ENCODE measurements around the gene AP2M1.

DNA sequence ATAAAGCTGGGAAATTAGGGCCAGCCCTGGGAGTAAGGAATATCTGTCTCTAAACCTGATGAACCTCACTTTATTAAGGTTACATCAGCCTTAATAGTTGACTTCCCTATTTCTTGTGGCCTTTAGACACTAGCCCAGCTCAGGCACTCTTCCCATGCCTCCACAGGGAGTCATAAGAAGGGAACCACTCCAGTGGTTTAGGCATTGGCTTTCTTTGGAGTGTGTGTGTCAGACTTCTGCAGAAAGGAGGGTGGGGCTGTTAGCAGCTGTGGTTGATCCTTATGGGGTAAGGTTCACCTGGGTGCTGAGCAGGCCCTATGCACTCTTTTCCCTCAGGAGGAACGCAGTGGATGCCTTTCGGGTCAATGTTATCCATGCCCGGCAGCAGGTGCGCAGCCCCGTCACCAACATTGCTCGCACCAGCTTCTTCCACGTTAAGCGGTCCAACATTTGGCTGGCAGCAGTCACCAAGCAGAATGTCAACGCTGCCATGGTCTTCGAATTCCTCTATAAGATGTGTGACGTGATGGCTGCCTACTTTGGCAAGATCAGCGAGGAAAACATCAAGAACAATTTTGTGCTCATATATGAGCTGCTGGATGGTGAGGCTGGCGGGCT, 4.0 kb downstream of the AP2M1 start:
- no peak for TF ChIP-seq NFE2 (CRISPR knock-in tag; IDR thresholded peaks at IDR 0.05)
- TF ChIP-seq JUND (CRISPR knock-in tag; IDR thresholded peaks at IDR 0.05) = no peak
- no peak for TF ChIP-seq YY1 (IDR thresholded peaks at IDR 0.05; ENCODE audit: insufficient read depth, insufficient replicate concordance, low read depth, low read length)
- TF ChIP-seq, protein P1, sequence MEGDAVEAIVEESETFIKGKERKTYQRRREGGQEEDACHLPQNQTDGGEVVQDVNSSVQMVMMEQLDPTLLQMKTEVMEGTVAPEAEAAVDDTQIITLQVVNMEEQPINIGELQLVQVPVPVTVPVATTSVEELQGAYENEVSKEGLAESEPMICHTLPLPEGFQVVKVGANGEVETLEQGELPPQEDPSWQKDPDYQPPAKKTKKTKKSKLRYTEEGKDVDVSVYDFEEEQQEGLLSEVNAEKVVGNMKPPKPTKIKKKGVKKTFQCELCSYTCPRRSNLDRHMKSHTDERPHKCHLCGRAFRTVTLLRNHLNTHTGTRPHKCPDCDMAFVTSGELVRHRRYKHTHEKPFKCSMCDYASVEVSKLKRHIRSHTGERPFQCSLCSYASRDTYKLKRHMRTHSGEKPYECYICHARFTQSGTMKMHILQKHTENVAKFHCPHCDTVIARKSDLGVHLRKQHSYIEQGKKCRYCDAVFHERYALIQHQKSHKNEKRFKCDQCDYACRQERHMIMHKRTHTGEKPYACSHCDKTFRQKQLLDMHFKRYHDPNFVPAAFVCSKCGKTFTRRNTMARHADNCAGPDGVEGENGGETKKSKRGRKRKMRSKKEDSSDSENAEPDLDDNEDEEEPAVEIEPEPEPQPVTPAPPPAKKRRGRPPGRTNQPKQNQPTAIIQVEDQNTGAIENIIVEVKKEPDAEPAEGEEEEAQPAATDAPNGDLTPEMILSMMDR (CRISPR knock-in tag; IDR thresholded peaks at IDR 0.05) = no peak
- TF ChIP-seq, protein P2, sequence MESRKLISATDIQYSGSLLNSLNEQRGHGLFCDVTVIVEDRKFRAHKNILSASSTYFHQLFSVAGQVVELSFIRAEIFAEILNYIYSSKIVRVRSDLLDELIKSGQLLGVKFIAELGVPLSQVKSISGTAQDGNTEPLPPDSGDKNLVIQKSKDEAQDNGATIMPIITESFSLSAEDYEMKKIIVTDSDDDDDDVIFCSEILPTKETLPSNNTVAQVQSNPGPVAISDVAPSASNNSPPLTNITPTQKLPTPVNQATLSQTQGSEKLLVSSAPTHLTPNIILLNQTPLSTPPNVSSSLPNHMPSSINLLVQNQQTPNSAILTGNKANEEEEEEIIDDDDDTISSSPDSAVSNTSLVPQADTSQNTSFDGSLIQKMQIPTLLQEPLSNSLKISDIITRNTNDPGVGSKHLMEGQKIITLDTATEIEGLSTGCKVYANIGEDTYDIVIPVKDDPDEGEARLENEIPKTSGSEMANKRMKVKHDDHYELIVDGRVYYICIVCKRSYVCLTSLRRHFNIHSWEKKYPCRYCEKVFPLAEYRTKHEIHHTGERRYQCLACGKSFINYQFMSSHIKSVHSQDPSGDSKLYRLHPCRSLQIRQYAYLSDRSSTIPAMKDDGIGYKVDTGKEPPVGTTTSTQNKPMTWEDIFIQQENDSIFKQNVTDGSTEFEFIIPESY (CRISPR knock-in tag; IDR thresholded peaks at IDR 0.05) = no peak
- TF ChIP-seq POLR2A (IDR thresholded peaks at IDR 0.05; ENCODE audit: insufficient read depth in 1 of 2, low read depth in 2 of 2, low read length in 2 of 2) = no peak
- TF ChIP-seq GTF2F1 (IDR thresholded peaks at IDR 0.05; ENCODE audit: low read length) = no peak
- no peak for TF ChIP-seq SNAI1 (CRISPR knock-in tag; IDR thresholded peaks at IDR 0.05; ENCODE audit: borderline replicate concordance)
